ENCODE measurements around the gene MYOCOS. TPM values are rescaled to one million over a fixed set of nuclear protein-coding genes. Genes with fewer than 3 reads are reported as not detected.
"Not testable (repeated sequence)": the region's sequence is repeated elsewhere in the genome, so short reads cannot be mapped to it uniquely, and the experiment has no call there.

The MYOCOS gene
- total RNA-seq, 1 experiment from 2014 or later: not detected

DNA sequence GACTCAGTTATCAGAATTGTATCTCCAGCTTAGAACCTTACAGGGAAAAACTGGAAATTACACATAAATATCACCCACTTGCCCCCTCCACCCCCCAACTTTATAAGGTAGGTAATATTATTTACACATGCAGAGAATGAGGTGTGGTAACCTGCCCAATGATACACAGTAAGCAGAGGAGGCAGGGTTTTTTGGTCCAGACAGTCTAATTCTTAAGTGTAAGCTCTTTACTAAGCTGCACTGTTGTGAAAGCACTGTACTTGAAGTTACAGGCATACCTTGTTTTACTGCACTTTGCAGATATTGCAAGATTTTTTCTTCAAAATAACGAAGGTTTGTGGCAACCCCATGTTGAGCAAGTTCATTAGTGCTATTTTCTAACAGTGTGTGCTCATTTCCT is 24.8 kb upstream of the MYOCOS start:
- no peaks in the 10 kb centered on the region for H3K79me2 ChIP-seq (ENCODE audit: insufficient read depth, low read length)
- ATAC-seq (no peak), DNase-seq (ENCODE audit: low read depth, low spot score) (no peak)
- peaks cover 0 to 4% of the 10 kb centered on the region in 2 experiments; a peak in 2 of 4 replicates for H3K36me3 ChIP-seq (ENCODE audit: control insufficient read depth in 1 of 2, insufficient read depth in 2 of 2, low read length in 2 of 2)
- H3K9me2 ChIP-seq (ENCODE audit: insufficient read depth): no peaks in the 10 kb centered on the region
- ChIA-PET CTCF (no interaction called here), RAD21 (ENCODE audit: low non-redundant PET in 1 of 2, low total read pairs in 2 of 2, uncharacterized antibody in 2 of 2, unreplicated experiment in 2 of 2) (no interaction called here), POLR2A (no interaction called here)
- H3K4me3 ChIP-seq (replicated peaks in 1 of 2; ENCODE audit: low read depth in 1 of 2, low read length in 2 of 2): no peak overlapping the region
- H3K9me3 ChIP-seq (ENCODE audit: control insufficient read depth in 1 of 2, insufficient read depth in 1 of 2, low read depth in 1 of 2, low read length in 2 of 2): no peaks in the 10 kb centered on the region
- H4K20me1 ChIP-seq (ENCODE audit: insufficient read depth): no peaks in the 10 kb centered on the region
- H3K9ac ChIP-seq (ENCODE audit: low read length): no peak overlapping the region
- no peaks in the 10 kb centered on the region for H3K27me3 ChIP-seq (ENCODE audit: insufficient read depth, low read length)
- no peaks in the 10 kb centered on the region for H3K4me1 ChIP-seq (ENCODE audit: control insufficient read depth in 1 of 2, insufficient read depth in 2 of 2, low read length in 2 of 2)
- intact Hi-C loops (cut with micrococcal nuclease): no loop called here
- no peak overlapping the region for H3K4me2 ChIP-seq (ENCODE audit: low read length)
- TF ChIP-seq CEBPB (IDR thresholded peaks at IDR 0.05; ENCODE audit: low read depth): no peak
- TF ChIP-seq YY1 (IDR thresholded peaks at IDR 0.05; ENCODE audit: extremely low read depth, insufficient replicate concordance, low read depth, low read length): no peak
- no peak for TF ChIP-seq SP1 (IDR thresholded peaks at IDR 0.05; ENCODE audit: low read depth)
- TF ChIP-seq MAX (IDR thresholded peaks at IDR 0.05): no peak
- TF ChIP-seq POLR2AphosphoS5 (IDR thresholded peaks at IDR 0.05; ENCODE audit: low read depth, low read length): no peak
- no peak for TF ChIP-seq ZFX (IDR thresholded peaks at IDR 0.05)
- TF ChIP-seq POLR2A (IDR thresholded peaks at IDR 0.05; ENCODE audit: borderline replicate concordance, extremely low read depth, insufficient read depth, insufficient read length): no peak
- no peak for TF ChIP-seq TCF7L2 (IDR thresholded peaks at IDR 0.05; ENCODE audit: borderline replicate concordance, extremely low read depth, insufficient read depth, insufficient read length)
- no peak for TF ChIP-seq EZH2phosphoT487 (IDR thresholded peaks at IDR 0.05; ENCODE audit: borderline replicate concordance)
- no peak for TF ChIP-seq ZNF274 (IDR thresholded peaks at IDR 0.05; ENCODE audit: low read depth, low read length)
- TF ChIP-seq, protein P1, sequence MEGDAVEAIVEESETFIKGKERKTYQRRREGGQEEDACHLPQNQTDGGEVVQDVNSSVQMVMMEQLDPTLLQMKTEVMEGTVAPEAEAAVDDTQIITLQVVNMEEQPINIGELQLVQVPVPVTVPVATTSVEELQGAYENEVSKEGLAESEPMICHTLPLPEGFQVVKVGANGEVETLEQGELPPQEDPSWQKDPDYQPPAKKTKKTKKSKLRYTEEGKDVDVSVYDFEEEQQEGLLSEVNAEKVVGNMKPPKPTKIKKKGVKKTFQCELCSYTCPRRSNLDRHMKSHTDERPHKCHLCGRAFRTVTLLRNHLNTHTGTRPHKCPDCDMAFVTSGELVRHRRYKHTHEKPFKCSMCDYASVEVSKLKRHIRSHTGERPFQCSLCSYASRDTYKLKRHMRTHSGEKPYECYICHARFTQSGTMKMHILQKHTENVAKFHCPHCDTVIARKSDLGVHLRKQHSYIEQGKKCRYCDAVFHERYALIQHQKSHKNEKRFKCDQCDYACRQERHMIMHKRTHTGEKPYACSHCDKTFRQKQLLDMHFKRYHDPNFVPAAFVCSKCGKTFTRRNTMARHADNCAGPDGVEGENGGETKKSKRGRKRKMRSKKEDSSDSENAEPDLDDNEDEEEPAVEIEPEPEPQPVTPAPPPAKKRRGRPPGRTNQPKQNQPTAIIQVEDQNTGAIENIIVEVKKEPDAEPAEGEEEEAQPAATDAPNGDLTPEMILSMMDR (IDR thresholded peaks at IDR 0.05 in 2 of 3, conservative IDR thresholded peaks at IDR 0.05 in 1 of 3; ENCODE audit: borderline replicate concordance in 1 of 3, insufficient read depth in 1 of 3, low read depth in 2 of 3, low read length in 2 of 3): no peak
- no peak for TF ChIP-seq SRF (IDR thresholded peaks at IDR 0.05; ENCODE audit: low read depth)
- TF ChIP-seq, protein P2, sequence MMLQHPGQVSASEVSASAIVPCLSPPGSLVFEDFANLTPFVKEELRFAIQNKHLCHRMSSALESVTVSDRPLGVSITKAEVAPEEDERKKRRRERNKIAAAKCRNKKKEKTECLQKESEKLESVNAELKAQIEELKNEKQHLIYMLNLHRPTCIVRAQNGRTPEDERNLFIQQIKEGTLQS (IDR thresholded peaks at IDR 0.05): no peak
- no TSS peak for BruUV-seq (replicated peaks)
- no peak overlapping the region for H3K27ac ChIP-seq (ENCODE audit: low read depth, low read length)
- no peak overlapping the region for H2AFZ ChIP-seq (ENCODE audit: low read depth, low read length, poor library complexity, severe bottlenecking)

DNA sequence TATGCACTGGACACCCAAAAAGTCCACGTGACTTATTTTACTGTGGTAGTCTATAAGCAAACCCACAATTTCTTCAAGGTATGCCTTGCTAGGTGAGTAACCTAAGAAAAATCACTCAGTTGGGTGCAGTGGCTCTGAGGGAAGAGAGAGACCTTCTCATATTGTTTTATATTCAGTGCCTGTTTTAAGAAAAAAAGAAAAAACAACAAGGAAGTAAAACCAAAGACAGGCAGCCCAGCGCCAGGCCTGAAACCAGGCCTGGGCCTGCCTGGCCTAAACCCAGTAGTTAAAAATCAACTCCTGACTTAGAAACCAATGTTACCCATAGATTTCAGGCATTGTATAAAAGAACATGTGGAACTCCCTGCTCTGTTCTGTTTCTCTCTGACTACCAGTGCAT is 21.7 kb upstream of the MYOCOS start:
- RAD21 ChIA-PET (ENCODE audit: low non-redundant PET in 1 of 2, low total read pairs in 2 of 2, uncharacterized antibody in 2 of 2, unreplicated experiment in 2 of 2); H3K9ac ChIP-seq (ENCODE audit: low read length); H3K36me3 ChIP-seq (ENCODE audit: control insufficient read depth in 1 of 2, insufficient read depth in 2 of 2, low read length in 2 of 2); H3K4me3 ChIP-seq (replicated peaks in 1 of 2; ENCODE audit: low read depth in 1 of 2, low read length in 2 of 2); intact Hi-C loops (cut with micrococcal nuclease); H3K4me1 ChIP-seq (ENCODE audit: control insufficient read depth in 1 of 2, insufficient read depth in 2 of 2, low read length in 2 of 2); H3K27me3 ChIP-seq (ENCODE audit: insufficient read depth, low read length); DNase-seq (ENCODE audit: low read depth, low spot score); ATAC-seq; CTCF ChIA-PET; H3K9me2 ChIP-seq (ENCODE audit: insufficient read depth); H2AFZ ChIP-seq (ENCODE audit: low read depth, low read length, poor library complexity, severe bottlenecking); H3K79me2 ChIP-seq (ENCODE audit: insufficient read depth, low read length); POLR2A ChIA-PET; H3K4me2 ChIP-seq (ENCODE audit: low read length); H3K27ac ChIP-seq (ENCODE audit: low read depth, low read length); BruUV-seq (replicated peaks); H3K9me3 ChIP-seq (ENCODE audit: control insufficient read depth in 1 of 2, insufficient read depth in 1 of 2, low read depth in 1 of 2, low read length in 2 of 2); H4K20me1 ChIP-seq (ENCODE audit: insufficient read depth): not testable (repeated sequence)
